GM18499 (cell line): ENCODE data around the gene TEKTIP1.
A peak's percentile ranks its signal among the peaks of the same experiment; 100 is the strongest.

Experiments used
- ATAC-seq: cut with Tn5 transposase; IDR thresholded peaks from one replicate; pipeline ENCODE4 v1.9.1; 2021; ENCODE audit warnings: moderate number of reproducible peaks; ENCODE audit not compliant: insufficient read depth, unreplicated experiment

Gene TEKTIP1

DNA sequence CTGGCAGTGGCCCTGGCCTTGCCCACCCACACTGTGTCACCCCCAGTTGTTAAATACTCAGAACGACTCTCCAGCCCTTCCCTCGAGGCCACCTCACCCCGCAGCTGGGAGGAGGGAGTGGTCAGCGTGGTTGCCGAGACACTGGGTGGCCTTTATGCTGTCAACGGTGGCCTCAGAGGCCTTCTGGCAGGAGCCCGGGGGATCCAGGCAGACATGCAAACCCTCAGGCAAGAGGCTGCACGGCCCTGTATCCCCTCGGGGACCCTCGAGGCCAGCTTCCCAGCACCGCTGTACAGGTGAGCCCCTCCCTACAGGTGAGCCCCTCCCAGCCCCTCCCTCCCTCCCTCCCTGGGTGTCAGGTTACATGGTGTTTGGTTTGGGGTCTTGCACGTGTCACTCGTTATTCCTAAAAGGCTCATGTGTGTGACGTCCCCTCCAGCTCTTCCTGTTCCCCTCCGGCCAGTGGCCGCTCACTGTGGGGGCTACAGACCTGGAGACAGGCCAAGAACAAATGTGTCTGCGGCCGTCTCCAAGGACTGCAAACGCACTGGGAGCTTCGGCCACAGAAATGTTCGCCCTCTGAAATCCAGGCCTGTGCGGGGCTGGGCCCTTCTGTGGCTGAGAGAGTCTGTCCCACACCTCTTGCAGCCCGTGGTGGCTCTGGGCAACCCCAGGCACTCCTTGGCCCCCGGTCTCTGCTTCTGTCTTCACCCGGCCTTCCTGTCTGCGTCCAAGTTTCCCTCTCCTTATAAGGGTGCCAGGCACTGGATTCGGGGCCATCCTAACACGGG is at the start of gene TEKTIP1:
Gene TEKTIP1, plus strand, starts transcription at position 210 of the 791 bp plus-strand sequence. Its CDS starts 4 bp downstream, at position 214.
- ATAC-seq = no peak

DNA sequence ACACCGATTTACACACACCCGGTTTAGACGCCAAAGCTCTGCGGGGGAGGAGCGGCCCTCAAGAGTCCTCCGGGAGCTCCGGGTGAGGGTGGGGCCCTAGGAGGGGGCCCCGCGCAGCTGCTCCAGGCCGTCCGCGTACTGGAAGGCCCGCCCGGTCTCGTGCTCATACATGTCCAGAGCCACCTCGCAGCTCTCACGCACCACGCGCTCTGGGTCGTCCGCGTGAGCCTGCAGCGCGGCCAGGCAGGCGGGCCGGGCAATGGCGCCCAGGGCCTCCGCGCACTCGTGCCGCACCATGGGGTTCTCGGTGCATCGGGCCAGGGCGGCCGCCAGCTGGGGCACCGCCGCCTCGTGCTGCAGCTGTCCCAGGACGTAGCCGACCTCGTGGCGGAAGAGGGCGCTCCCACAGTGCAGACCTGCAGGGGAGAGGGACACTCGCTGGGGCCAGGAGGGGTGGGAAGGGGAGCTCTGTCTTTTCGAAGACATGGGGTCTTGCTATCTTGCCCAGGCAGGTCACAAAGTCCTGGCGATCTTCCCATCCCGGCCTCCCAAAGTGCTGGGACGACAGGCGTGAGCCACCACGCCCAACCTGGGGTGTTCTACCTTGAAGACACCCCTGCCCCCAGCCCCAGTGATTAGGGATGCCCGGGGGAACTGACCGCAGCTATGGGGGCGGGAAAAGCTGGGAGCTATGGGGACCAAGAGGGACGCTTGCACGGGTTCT is 47.4 kb upstream of the TEKTIP1 start:
- no peak for ATAC-seq

DNA sequence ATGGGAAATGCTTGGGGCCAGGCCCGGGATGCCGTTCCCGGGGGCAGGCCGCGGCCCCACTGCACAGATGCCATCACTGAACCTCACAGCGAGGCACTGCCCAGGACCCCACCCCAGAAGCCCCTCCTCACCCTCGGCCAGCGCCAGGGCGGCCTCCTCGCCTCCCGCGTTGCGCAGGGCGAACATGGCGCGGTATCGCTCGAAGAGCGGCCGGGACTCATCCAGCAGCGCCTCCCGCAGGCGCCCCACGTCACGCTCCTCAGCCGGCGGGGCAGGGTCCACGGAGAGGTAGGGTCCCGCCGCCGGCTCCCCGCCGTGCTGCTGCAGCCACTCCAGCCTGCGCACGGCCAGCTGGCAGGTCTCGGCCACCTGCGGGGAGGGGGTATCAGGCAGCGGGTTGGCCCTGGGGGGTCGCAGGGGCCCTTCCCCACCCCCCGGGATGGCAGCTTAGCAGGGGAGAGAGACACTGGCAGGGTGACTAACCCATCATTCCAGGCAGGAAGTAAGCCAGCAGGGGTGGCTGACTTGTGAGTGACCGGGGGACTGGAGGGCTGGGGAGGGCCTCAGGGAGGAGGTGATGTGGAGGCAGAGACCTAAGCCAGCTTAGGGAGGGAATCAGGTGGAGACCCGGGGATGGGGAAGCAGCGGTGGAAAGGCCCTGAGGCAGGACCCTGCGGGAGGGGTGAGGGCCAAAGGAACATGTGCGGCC is 46.7 kb upstream of the TEKTIP1 start:
- no peak for ATAC-seq

DNA sequence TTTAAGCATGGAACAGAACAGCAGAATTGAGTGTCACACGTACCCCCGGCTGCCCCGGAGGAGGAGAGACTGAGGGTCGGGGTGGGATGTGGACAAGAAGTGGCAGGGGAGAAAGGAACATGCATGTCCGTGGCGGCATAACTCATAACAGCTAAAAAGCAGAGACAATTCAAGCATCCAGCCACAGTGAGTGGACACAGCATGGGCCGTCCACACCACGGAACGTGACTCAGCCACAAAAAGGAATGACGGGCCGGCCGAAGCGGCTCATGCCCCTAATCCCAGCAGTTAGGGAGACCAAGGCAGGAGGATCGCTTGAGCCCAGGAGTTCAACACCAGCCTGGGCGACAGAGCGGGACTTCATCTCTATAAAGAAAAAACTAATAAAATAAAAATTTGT is 46.1 kb upstream of the TEKTIP1 start:
- ATAC-seq = no peak

DNA sequence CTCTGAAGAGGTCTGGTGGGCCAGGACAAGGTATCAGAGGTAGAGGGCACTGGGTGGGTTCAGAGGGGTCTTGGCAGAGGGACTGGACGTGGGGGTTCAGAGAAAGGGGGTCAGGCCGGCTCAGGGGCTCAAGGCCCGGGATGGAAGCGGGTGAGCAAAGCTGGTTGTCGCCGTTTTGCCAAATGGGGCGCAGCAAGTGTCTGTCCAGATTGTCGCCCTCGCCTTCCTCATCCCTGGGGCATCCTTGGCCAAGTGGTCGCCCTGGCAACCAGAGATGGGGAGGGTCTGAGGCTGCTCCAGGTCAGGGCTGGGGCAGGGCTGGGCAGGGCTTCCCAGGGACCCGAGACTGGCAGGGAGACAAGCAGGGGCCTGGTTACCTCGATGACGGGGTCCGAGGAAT is 45.3 kb upstream of the TEKTIP1 start:
- no peak for ATAC-seq

DNA sequence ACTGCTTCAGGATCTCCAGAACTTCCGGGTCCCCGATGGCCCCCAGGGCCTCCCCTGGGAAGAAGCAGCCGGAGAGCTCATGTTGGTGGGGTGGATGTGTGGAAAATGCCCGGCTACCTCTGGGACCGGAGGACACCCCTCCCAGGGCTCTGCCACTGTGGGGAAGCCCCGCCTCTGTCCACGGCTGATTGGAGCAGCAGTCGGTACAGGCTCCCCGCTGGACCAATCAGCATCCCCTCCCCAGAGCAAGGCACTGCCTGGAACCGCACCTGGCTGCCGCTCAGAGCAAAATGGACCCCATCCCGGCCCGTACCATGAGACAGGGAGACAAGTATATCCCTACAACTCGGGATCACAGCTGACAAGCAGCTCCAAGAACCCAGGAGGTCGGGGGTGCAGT is 44.9 kb upstream of the TEKTIP1 start:
- no peak for ATAC-seq

DNA sequence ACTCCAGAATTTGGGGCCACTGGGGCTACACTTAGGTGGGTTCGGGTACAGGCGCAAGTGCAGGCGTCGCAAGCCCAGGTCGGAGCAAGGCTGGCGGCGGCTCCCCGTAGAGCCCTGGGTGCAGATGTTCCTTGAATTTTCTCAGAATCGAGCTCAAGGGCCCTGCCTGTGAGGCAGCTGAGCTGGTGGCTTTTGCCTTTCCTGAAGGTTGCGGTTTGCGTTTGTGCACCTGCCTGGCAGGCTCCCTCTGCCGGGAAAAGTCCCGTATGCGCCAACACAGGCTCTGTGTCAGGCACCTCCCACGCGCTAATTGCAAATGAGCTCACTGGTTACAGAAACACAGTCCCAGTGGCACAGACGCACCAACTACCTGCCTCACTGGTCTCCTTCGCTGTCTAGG is 44.4 kb upstream of the TEKTIP1 start:
- no peak for ATAC-seq

DNA sequence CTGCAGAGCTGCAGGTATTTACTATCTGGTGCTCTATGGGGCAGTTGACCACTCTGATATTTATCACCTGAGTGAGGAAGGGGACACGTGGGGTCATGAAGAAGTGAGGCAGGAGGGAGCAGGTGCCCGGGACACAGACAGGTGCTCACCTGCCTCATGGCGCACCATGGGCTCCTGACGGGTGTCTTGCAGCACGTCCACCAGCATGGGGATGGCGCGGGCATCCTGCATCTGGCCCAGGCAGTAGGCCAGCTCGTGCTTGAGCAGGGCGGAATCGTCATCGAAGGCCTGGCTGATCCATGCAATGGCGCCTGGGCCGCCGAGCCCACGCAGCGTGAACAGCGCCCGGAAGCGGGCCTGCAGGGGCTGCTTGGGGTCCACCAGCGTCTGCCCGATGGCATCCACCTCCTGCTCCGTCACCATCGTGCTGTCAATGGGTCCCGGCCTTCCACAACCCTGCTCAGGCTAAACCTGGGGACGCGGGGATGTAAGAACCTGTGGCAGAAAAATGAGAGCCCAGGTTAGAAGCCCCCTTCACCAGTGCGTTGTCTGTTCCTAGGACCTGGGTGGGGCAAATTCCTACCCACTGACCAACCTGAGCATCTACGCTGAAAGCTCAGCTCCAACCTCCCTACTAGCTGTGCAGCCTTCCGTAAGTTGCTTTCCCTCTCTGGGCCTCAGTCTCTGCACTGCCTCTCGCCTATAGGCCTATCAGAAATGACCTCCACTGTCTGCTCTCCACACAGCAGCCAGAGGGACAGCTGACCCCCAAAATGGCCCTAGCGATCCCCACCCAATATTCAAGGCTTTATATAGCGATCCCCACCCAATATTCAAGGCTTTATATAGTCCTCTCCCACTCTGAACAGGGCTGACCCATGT is 42.3 kb upstream of the TEKTIP1 start:
- no peak for ATAC-seq

DNA sequence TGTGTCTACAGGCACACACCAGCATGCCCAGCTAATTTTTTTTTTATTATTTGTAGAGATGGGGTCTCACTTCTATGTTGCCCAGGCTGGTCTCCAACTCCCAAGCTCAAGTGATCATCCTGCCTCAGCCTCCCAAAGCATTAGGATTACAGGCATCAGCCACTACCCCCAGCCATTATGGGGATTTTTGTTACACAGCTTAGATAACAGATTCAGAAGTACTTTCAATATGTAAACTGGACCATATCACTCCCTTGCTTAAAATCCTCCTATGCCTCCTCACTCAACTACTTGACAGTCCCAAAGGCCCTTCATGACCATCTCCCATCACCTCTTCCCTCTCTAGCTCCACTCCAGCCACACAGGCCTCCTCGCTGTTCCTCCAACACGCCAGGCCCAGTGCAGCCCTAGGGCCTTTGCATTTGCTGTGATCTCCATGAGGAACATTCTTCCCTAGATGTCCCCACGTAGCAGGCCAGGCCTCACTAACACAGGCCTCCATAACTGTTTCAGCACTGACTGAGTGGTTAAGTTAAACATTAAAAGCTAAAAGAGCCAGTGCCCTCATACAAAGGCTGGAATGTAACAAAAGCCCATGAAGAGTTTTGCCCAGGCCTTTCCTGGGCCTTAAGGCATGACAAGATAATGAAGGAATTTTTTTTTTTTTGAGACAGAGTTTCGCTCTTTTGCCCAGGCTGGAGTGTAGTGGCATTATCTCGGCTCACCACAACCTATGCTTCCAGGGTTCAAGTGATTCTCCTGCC is 41.0 kb upstream of the TEKTIP1 start:
- no peak for ATAC-seq

DNA sequence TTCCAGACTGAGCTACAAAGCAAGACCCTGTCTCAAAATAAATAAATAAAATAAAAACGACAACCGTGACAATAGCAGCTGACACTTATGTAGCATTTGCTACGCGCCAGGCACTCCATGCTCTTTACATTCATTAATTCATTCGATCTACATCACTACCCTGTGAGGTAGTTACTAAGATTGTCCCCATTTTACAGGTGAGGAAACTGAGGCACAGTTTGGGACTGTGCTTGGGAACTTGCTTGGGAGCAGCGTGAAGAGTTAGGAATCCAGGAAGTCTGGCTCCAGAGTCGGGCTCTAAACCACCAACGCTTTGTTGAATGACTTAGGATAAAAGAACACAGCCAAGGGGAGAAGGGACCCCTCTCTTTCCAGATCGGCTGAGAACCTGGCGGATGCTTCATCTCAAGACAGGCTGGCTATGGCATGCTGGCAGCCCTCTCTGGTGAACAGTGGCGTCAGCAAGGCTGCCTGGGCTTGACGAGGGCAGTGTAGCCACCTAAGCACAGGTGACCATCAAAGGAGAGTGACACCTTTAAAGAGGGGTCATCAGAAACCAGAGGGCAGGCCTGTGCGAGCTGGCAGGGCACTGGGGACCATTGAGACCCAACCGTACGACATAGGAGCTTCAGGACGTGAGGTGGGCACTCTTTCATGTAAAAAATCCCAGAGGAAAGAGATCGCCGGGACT is 39.1 kb upstream of the TEKTIP1 start:
- no peak for ATAC-seq

DNA sequence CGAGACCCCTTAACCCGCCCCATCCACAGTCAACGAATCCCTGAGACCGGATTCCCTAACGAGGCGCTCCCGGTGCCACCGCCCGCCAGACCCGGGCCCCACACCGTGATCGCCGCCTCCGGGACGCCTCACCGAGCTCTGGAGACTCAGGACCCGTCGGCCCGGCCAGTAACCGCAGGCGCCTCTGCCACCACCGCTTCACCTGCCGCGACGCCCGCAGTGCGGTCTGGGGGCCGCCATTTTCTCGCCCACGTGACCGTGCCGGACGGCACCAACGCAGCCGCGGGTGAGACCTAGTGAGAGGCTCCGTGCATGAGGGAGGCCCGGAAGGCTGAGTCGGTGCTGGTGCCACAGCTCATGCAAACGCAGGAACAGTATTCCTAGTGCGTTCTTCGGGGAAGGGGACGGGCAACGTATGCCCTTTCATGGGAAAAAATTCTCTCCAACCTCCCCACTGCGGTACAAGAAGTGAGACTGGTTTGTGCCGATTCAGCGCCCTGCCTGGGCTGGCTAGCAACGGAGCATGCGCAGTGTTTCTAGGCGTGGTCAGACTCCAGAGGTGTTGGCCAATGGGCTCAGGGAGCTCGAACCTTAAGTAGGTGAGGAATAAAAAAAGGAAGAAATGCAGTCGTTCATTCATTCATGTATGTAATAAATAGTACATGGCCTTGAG is 38.4 kb upstream of the TEKTIP1 start, which contains the start of gene DOHH:
Gene DOHH, minus strand, starts transcription at position 246 of the 673 bp plus-strand sequence. CDS start 3,860 bp downstream, outside the sequence.
- ATAC-seq = peak; percentile 76

DNA sequence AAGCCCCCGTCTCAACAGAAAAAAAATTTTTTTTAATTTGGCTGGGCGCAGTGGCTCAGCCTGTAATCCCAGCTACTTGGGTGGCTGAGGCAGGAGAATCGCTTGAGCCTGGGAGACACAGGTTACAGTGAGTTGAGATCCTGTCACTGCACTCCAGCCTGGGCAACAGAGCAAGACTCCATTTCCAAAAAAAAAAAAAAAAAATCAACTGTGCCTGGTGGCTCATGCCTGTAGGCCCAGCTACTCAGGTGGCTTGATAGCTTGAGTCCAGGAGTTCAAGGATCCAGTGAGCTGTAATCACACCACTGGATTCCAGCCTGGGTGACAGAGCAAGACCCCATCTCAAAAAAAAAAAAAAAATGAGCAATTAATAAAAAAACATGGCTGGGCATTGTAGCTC is 37.2 kb upstream of the TEKTIP1 start:
- no peak for ATAC-seq

DNA sequence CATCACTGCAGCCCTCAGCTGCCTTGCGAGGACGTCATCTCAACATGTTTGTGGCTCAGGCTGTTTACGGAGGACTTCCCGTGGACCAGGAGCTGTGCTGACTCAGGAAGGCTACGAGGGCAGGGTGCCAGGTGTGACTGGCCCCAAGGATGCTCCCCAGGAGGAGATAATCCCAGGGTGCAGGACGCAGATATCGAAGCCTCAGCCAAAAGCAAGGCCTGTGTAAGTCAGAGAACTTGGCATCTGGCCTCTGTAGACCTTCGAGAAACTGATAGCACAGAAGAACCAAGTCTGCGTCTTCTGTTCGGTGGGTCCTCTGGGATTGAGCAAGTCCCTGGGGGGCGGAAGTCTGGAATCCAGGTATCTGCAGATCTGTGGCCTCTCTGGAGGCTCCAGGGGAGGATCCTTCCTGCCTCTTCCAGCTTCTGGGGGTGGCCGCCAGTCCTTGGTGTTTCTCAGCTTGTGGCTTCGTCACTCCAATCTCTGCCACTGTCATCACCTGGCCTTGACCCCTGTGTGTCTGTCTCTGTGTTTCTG is 35.9 kb upstream of the TEKTIP1 start:
- no peak for ATAC-seq

DNA sequence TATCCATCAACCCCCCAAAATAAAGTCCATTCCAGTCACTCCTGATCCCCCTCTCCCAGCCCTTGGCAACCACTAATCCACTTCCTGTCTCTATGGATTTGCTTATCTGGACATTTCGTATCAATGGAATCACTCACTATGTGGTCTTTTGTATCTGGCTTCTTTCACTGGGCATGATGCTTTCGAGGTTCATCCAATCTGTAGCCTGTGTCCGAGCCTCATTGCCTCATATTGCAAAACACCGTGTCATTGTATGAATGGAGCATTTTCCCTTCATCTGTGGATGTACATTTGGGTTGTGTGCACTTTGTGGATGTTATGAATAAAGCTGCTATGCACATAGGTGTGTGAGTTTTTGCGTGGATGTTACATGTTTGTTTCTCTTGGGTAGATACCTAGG is 34.2 kb upstream of the TEKTIP1 start:
- ATAC-seq = no peak

DNA sequence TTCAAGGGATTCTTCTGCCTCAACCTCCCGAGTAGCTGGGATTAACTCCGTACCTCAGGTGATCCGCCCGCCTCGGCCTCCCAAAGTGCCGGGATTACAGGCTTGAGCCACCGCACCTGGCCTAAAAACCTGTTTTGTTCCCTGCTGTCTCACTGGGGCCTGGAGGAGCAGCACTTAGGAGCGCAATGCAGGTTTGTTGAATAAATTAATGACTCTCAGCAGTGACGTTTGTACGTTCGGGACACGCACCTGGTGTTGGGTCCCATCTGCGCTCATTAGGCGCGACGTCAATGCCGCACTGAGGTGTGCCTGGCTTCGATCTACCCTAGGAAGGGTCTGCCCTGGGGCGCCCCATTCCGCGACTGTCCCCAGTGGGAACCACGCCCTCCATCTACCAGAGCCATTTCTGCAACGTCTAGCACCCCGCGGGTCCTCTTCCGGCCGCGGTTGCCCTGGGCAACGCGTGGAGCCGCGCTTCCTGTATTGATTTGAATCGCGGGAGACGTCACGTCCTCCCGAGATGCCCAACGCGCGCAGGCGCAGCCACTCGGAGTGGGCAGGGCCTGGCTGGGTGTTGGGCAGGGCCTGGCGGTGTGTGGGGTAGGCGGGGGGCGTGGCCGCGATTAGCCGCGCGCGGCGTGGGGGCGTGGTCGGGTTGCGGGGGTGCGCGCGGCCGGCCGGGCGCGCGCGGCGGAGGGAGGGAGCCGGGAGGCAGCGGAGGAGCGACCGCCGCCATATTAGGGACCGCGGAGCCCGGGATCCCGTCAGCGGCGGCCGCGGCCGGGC is 33.2 kb upstream of the TEKTIP1 start, which contains the start of gene FZR1:
Gene FZR1, plus strand, starts transcription at position 714 of the 786 bp plus-strand sequence. CDS start 16,679 bp downstream, outside the sequence.
- peak; percentile 77 for ATAC-seq

DNA sequence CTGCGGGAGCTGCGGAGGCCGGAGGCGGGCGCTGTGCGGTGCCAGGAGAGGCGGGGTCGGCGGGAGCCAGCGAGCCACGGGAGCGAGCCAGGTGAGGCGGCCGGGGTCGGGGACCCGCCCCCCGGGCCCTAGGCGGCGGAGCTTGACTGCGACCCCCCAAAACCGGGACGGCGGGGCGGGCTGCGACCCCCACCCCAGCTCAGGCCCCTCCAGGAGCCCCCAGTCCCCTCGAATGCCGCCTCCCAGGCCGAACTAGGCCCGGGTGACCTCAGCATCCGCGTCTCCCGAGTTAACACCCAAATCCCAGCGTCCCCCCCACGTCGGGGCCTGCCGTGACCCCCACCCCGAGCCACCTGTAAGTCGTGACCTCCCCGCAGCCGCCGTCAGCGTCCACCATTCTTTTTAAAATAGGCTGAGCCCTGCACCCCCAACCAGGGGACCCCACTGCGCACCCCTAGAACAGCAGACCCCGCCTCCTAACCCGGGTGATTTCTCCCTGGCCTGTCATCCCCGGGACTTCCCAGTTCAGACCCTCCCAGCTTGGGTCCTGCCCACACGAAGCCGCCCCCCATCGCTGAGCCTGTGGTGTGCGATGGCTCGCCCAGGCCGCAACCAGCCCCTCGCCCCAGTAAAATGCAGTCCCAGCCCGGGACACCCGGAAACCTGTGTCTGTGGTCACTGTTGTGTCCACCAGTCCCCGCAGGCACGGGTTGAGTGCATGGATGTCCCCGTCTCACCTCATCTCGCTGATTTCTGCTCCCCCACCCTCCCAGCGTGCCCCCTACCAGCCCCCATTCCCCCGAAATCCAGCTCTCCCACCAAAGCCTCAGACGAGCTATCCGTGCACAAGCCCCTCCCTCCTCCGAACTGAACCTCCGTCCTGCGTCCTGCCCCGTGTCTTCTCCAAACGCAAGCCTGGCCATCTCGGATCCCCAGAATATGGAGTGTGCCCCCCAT is 32.3 kb upstream of the TEKTIP1 start:
- peak; percentile 15 for ATAC-seq
